Keratinocyte (primary cell): ENCODE measurements around the gene HCRTR1. TPM values are rescaled to one million over a fixed set of nuclear protein-coding genes. Genes with fewer than 3 reads are reported as not detected.

ENCODE experiments used
- DNase-seq: peaks from one replicate; pipeline ENCODE4 v3.0.0-alpha.2; 2011; ENCODE audit warnings: low read depth, missing footprints, low spot score
- FAIRE-seq: peaks from 2 replicates; lab custom pipeline; 2011; peaks lifted over from hg19 to GRCh38; lab: Jason Lieb, UNC
- H2AFZ ChIP-seq: 2 replicates; pipeline ENCODE4 v1.6.0; 2012; ENCODE audit warnings: low read length, control low read depth, inconsistent platforms; ENCODE audit not compliant: control insufficient read depth
- H3K27ac ChIP-seq: 2 replicates; pipeline ENCODE4 v1.5.1; 2011; ENCODE audit warnings: low read length; ENCODE audit not compliant: control insufficient read depth, insufficient read depth
- H3K27me3 ChIP-seq: 3 replicates; pipeline ENCODE4 v1.6.0; 2011; ENCODE audit warnings: low read length; ENCODE audit not compliant: control insufficient read depth, insufficient read depth; ENCODE audit errors: extremely low read depth
- H3K36me3 ChIP-seq, 2 experiments: 2 replicates in 1 of 2; 3 replicates in 1 of 2; pipeline ENCODE4 v1.5.1; 2011; ENCODE audit warnings: low read length in 2 of 2, mild to moderate bottlenecking in 1 of 2; ENCODE audit not compliant: control insufficient read depth in 2 of 2, insufficient read depth in 2 of 2; ENCODE audit errors: extremely low read depth in 1 of 2
- H3K4me1 ChIP-seq: 3 replicates; pipeline ENCODE4 v1.5.1; 2011; ENCODE audit warnings: low read length; ENCODE audit not compliant: control insufficient read depth, insufficient read depth; ENCODE audit errors: extremely low read depth
- H3K4me2 ChIP-seq: 3 replicates; pipeline ENCODE4 v1.6.0; 2011; ENCODE audit warnings: low read depth, low read length; ENCODE audit not compliant: control insufficient read depth, insufficient read depth; ENCODE audit errors: extremely low read depth
- H3K4me3 ChIP-seq, 3 experiments: fragments of 200-600 bp in 1 of 3; sonication (generic) in 1 of 3; 2 replicates in 2 of 3; 3 replicates in 1 of 3; pipeline ENCODE4 v1.5.1; 2011 to 2016; ENCODE audit warnings: low read length in 3 of 3, mild to moderate bottlenecking in 3 of 3, control low read depth in 2 of 3, inconsistent platforms in 1 of 3, low read depth in 1 of 3, mixed read lengths in 1 of 3, mixed run types in 1 of 3, moderate library complexity in 1 of 3; ENCODE audit not compliant: control insufficient read depth in 2 of 3, insufficient read depth in 2 of 3; ENCODE audit errors: extremely low read depth in 1 of 3
- H3K79me2 ChIP-seq: 2 replicates; pipeline ENCODE4 v1.6.0; 2012; ENCODE audit warnings: low read length; ENCODE audit not compliant: control insufficient read depth, insufficient read depth
- H3K9ac ChIP-seq: 3 replicates; pipeline ENCODE4 v1.6.0; 2011; ENCODE audit warnings: low read length; ENCODE audit not compliant: control insufficient read depth, insufficient read depth; ENCODE audit errors: extremely low read depth
- H3K9me1 ChIP-seq: 3 replicates; pipeline ENCODE4 v1.6.0; 2011; ENCODE audit warnings: low read length; ENCODE audit not compliant: control insufficient read depth, insufficient read depth; ENCODE audit errors: extremely low read depth
- H3K9me3 ChIP-seq: 2 replicates; pipeline ENCODE4 v1.5.1; 2012; ENCODE audit warnings: low read depth, low read length; ENCODE audit not compliant: control insufficient read depth
- H4K20me1 ChIP-seq: 3 replicates; pipeline ENCODE4 v1.6.0; 2011; ENCODE audit warnings: low read length; ENCODE audit not compliant: control insufficient read depth, insufficient read depth; ENCODE audit errors: extremely low read depth
- EZH2 ChIP-seq: IDR thresholded peaks from one replicate; pipeline ENCODE4 v1.6.1; 2012; ENCODE audit warnings: inconsistent platforms, mild to moderate bottlenecking, low read length, moderate library complexity
- dilution Hi-C: fragments of 300-500 bp; cut with MboI; formaldehyde crosslinking; loops from one replicate; pipeline ENCODE4 v1.7.0; 2020; ENCODE audit warnings: low sequenced_read_pairs; ENCODE audit not compliant: extremely low pct_ligation_motif_present
- polyA plus RNA-seq, 5 experiments: library from polyadenylated mRNA; depleted of rRNA in 3 of 5; stranded (reverse) in 3 of 5; stranded (forward) in 1 of 5; unstranded in 1 of 5; fragments of >200 nt; gene quantifications; 1 replicate in 1 of 5; 2 replicates in 3 of 5; 3 replicates in 1 of 5; pipeline versions ENCODE4 v1.2.1 to v1.2.3, GENCODE V29; 2011 to 2012; ENCODE audit warnings: missing spikeins in 2 of 5, low read depth in 1 of 5, low replicate concordance in 1 of 5
- TF ChIP-seq, protein P1 (sequence below), 3 experiments: IDR thresholded peaks in 1 of 3; conservative IDR thresholded peaks in 1 of 3; optimal IDR thresholded peaks in 1 of 3; 2 replicates in 2 of 3; 3 replicates in 1 of 3; pipeline versions ENCODE3 to v1.5.1; 2011; ENCODE audit warnings: low read length in 3 of 3, mild to moderate bottlenecking in 3 of 3, moderate library complexity in 2 of 3, control low read depth in 1 of 3, inconsistent platforms in 1 of 3; ENCODE audit not compliant: insufficient read depth in 2 of 3; ENCODE audit errors: extremely low read depth in 1 of 3

HCRTR1 gene
- polyA plus RNA-seq, 1 donor (not counting 4 experiments of a cell fraction or from before 2014, with no cell fraction given): not detected

DNA sequence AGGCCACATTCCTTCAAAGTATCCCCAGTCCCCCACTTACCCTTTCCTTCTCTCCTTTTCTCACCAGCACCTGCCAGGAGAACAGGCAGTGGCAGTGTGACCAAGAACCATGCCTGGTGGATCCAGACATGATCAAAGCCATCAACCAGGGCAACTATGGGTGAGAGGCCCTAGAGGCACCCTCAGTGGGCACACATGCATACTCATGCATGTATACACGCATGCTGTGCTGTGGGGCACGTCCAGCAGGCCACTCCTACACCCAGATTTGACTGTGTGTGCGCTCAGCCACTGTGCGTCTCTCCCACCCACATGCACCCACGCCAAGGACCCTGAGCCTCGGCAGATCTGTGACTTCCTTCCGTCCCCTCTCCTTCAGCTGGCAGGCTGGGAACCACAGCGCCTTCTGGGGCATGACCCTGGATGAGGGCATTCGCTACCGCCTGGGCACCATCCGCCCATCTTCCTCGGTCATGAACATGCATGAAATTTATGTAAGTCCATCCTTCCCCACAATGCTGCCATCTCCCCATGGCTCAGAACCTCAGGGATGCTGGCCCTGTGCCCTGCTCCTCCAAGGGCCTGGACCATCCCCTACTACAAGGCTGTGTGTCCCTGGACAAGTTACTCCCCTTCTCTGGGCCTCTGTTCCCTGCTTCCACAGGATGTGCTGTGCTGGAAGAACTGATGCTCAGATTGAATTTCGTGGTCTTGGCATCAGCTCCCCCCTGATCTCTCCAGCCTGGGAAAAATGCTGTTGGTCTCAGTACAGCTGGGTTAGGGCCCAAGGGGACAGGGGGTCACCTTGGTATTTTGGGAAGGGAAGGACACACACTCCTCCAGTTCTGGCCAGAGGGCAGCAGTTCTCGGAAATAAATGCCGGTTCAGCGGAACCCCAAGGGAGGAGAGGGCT, 34.2 kb upstream of the HCRTR1 start:
- peaks cover 58% of the 10 kb centered on the region for H3K4me1 ChIP-seq
- no peaks in the 10 kb centered on the region for H3K27me3 ChIP-seq
- peaks cover 56% of the 10 kb centered on the region in 2 experiments for H3K36me3 ChIP-seq
- no peak overlapping the region for H3K27ac ChIP-seq
- DNase-seq (no peak), FAIRE-seq (no peak)
- no peak overlapping the region for H3K4me3 ChIP-seq
- no peak for TF ChIP-seq EZH2
- TF ChIP-seq, protein P1, sequence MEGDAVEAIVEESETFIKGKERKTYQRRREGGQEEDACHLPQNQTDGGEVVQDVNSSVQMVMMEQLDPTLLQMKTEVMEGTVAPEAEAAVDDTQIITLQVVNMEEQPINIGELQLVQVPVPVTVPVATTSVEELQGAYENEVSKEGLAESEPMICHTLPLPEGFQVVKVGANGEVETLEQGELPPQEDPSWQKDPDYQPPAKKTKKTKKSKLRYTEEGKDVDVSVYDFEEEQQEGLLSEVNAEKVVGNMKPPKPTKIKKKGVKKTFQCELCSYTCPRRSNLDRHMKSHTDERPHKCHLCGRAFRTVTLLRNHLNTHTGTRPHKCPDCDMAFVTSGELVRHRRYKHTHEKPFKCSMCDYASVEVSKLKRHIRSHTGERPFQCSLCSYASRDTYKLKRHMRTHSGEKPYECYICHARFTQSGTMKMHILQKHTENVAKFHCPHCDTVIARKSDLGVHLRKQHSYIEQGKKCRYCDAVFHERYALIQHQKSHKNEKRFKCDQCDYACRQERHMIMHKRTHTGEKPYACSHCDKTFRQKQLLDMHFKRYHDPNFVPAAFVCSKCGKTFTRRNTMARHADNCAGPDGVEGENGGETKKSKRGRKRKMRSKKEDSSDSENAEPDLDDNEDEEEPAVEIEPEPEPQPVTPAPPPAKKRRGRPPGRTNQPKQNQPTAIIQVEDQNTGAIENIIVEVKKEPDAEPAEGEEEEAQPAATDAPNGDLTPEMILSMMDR (optimal IDR thresholded peaks at IDR 0.05 in 1 of 3, IDR thresholded peaks at IDR 0.05 in 1 of 3, conservative IDR thresholded peaks at IDR 0.05 in 1 of 3; ENCODE audit: extremely low read depth in 1 of 3, insufficient read depth in 2 of 3, low read length in 3 of 3): no peak
- no peak overlapping the region for H2AFZ ChIP-seq
- H3K9me1 ChIP-seq: peaks cover 5% of the 10 kb centered on the region
- dilution Hi-C loops: no loop called here
- H3K4me2 ChIP-seq: no peak overlapping the region
- no peaks in the 10 kb centered on the region for H3K9me3 ChIP-seq
- H4K20me1 ChIP-seq: peaks cover 32% of the 10 kb centered on the region
- peaks cover 44% of the 10 kb centered on the region for H3K79me2 ChIP-seq
- H3K9ac ChIP-seq: no peak overlapping the region

DNA sequence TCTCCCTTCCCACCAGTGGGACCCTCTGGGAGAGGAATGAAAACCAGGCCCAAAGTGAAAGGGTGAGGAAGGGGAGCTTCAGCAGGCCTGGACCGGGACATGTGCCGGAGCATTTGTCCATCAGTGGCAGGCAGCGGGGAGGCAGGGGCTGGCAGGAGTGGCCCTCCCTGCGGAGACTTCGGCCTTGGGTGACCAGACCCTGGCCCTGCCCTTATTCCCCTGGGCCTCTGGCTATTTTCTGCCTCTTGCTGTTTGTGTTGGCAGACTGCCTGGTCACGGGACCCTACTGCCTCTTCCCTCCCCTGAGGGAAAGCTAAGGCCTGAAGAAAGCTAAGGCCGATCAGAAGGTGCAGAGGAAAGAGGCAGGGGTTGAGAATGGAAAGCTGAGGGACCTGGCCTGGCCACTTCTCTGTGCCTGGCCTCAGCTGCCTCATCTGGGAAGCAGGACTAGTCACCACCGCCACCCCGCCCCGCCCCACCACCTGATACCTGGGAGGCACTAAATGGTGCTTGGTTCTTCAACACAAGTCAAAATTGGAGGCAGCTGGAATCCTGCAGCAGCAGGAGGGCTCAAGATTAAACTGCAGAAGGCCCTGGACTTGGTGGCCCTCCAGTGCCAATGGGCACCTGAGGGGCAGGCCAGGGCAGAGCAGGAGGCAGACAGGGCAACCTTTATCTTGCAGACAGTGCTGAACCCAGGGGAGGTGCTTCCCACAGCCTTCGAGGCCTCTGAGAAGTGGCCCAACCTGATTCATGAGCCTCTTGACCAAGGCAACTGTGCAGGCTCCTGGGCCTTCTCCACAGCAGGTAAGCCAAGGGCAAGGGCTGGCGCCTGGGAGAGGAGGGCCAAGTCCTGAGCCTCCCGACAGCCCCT, 33.3 kb upstream of the HCRTR1 start:
- Histone ChIP-seq H3K27me3 (no peaks in the 10 kb centered on the region), H3K4me1 (peaks cover 62% of the 10 kb centered on the region)

More for the DNA sequence above, 33.3 kb upstream of the HCRTR1 start:
- Histone ChIP-seq H3K9ac (no peak overlapping the region), H3K27ac (no peak overlapping the region), H4K20me1 (peaks cover 28% of the 10 kb centered on the region), H3K9me1 (peaks cover 3% of the 10 kb centered on the region), H3K9me3 (no peaks in the 10 kb centered on the region), H3K4me3 (no peak overlapping the region), H3K4me2 (no peak overlapping the region), H3K36me3 (peaks cover 53 to 54% of the 10 kb centered on the region in 2 experiments), H3K79me2 (peaks cover 37% of the 10 kb centered on the region), H2AFZ (no peak overlapping the region)
- dilution Hi-C loops: no loop called here
- DNase-seq (no peak), FAIRE-seq (no peak)
- no peak for TF ChIP-seq EZH2
- TF ChIP-seq, protein P1 (optimal IDR thresholded peaks at IDR 0.05 in 1 of 3, IDR thresholded peaks at IDR 0.05 in 1 of 3, conservative IDR thresholded peaks at IDR 0.05 in 1 of 3; ENCODE audit: extremely low read depth in 1 of 3, insufficient read depth in 2 of 3, low read length in 3 of 3): no peak
